Subcutaneous abdominal adipose tissue (tissue), 5 donors: ENCODE results near the gene NLGN1.

Source experiments
- H3K27ac ChIP-seq: one replicate; pipeline ENCODE4 v1.7.0; 2013; ENCODE audit warnings: low read depth, mild to moderate bottlenecking, inconsistent platforms, low read length, moderate library complexity
- H3K27me3 ChIP-seq, 5 donors: one replicate each; pipeline ENCODE4 v1.7.0; 2013; ENCODE audit warnings: low read length in 5 of 5, inconsistent platforms in 1 of 5; ENCODE audit not compliant: control insufficient read depth in 5 of 5, insufficient read depth in 4 of 5
- H3K36me3 ChIP-seq, 5 donors: one replicate each; pipeline ENCODE4 v1.7.0; 2013; ENCODE audit warnings: low read length in 5 of 5; ENCODE audit not compliant: control insufficient read depth in 5 of 5, insufficient read depth in 5 of 5
- H3K4me1 ChIP-seq, 5 donors: one replicate each; pipeline ENCODE4 v1.7.0; 2013; ENCODE audit warnings: low read length in 5 of 5, mild to moderate bottlenecking in 3 of 5, moderate library complexity in 1 of 5; ENCODE audit not compliant: control insufficient read depth in 5 of 5, insufficient read depth in 5 of 5
- H3K4me3 ChIP-seq, 5 donors: one replicate each; pipeline ENCODE4 v1.7.0; 2013; ENCODE audit warnings: low read length in 5 of 5, low read depth in 1 of 5
- H3K9ac ChIP-seq, 5 donors: one replicate each; pipeline ENCODE4 v1.7.0; 2013; ENCODE audit warnings: low read length in 5 of 5, mild to moderate bottlenecking in 4 of 5, moderate library complexity in 3 of 5
- H3K9me3 ChIP-seq, 5 donors: one replicate each; pipeline ENCODE4 v1.7.0; 2013; ENCODE audit warnings: low read length in 5 of 5; ENCODE audit not compliant: control insufficient read depth in 5 of 5
- donor health status: healthy.
- donor health status: healthy.
- donor health status: healthy.
- donor health status: healthy.
- donor health status: healthy.

Gene NLGN1

GRCh38 chr3:174102866-174103265 is 705.3 kb downstream of the NLGN1 start:
- H3K9me3 ChIP-seq = no peaks in the 10 kb centered on the region

GRCh38 chr3:174110761-174111160 is 713.2 kb downstream of the NLGN1 start:
- H3K4me1 ChIP-seq = peaks cover 0 to 9% (median 0%) of the 10 kb centered on the region in 5 donors
- no peaks in the 10 kb centered on the region for H3K36me3 ChIP-seq

More at GRCh38 chr3:174102866-174103265, 705.3 kb downstream of the NLGN1 start:
- no peak overlapping the region for H3K27ac ChIP-seq
- H3K9ac ChIP-seq = no peak overlapping the region
- no peaks in the 10 kb centered on the region for H3K27me3 ChIP-seq
- H3K4me1 ChIP-seq = no peaks in the 10 kb centered on the region
- no peak overlapping the region for H3K4me3 ChIP-seq
- H3K36me3 ChIP-seq = no peaks in the 10 kb centered on the region

GRCh38 chr3:174111776-174112175 is 714.2 kb downstream of the NLGN1 start:
- H3K9ac ChIP-seq = no peak overlapping the region
- no peak overlapping the region for H3K27ac ChIP-seq
- H3K9me3 ChIP-seq = peaks cover 0 to 5% (median 0%) of the 10 kb centered on the region in 5 donors
- H3K4me3 ChIP-seq = no peak overlapping the region
- no peaks in the 10 kb centered on the region for H3K36me3 ChIP-seq
- no peaks in the 10 kb centered on the region for H3K27me3 ChIP-seq
- H3K4me1 ChIP-seq = peaks cover 0 to 9% (median 0%) of the 10 kb centered on the region in 5 donors

More at GRCh38 chr3:174110761-174111160, 713.2 kb downstream of the NLGN1 start:
- peaks cover 0 to 5% (median 0%) of the 10 kb centered on the region in 5 donors for H3K9me3 ChIP-seq
- H3K9ac ChIP-seq = no peak overlapping the region
- no peak overlapping the region for H3K27ac ChIP-seq
- no peak overlapping the region for H3K4me3 ChIP-seq
- H3K27me3 ChIP-seq = no peaks in the 10 kb centered on the region

GRCh38 chr3:174116421-174116820 is 718.9 kb downstream of the NLGN1 start:
- H3K27ac ChIP-seq = no peak overlapping the region
- H3K9me3 ChIP-seq = peaks cover 0 to 5% (median 0%) of the 10 kb centered on the region in 5 donors
- H3K4me1 ChIP-seq = no peaks in the 10 kb centered on the region
- no peak overlapping the region for H3K9ac ChIP-seq
- no peaks in the 10 kb centered on the region for H3K36me3 ChIP-seq
- H3K27me3 ChIP-seq = no peaks in the 10 kb centered on the region
- H3K4me3 ChIP-seq = no peak overlapping the region

GRCh38 chr3:174120997-174121396 is 723.5 kb downstream of the NLGN1 start:
- H3K27me3 ChIP-seq = no peaks in the 10 kb centered on the region
- H3K27ac ChIP-seq = no peak overlapping the region

GRCh38 chr3:174122411-174122810 is 724.9 kb downstream of the NLGN1 start:
- Histone ChIP-seq H3K4me1 (no peaks in the 10 kb centered on the region), H3K36me3 (no peaks in the 10 kb centered on the region), H3K4me3 (no peak overlapping the region), H3K9ac (no peak overlapping the region), H3K27me3 (no peaks in the 10 kb centered on the region), H3K9me3 (no peaks in the 10 kb centered on the region), H3K27ac (no peak overlapping the region)

More at GRCh38 chr3:174120997-174121396, 723.5 kb downstream of the NLGN1 start:
- Histone ChIP-seq H3K4me1 (no peaks in the 10 kb centered on the region), H3K36me3 (no peaks in the 10 kb centered on the region), H3K9ac (no peak overlapping the region), H3K4me3 (no peak overlapping the region), H3K9me3 (no peaks in the 10 kb centered on the region)

- no peak overlapping the region for H3K4me3 ChIP-seq
- H3K4me1 ChIP-seq = no peaks in the 10 kb centered on the region
- H3K27ac ChIP-seq = no peak overlapping the region
- no peak overlapping the region for H3K9ac ChIP-seq
- no peaks in the 10 kb centered on the region for H3K9me3 ChIP-seq
- H3K36me3 ChIP-seq = no peaks in the 10 kb centered on the region
- H3K27me3 ChIP-seq = no peaks in the 10 kb centered on the region
These were observed 727.8 kb downstream of the NLGN1 start for GRCh38 chr3:174125267-174125824.

- Histone ChIP-seq H3K4me1 (no peaks in the 10 kb centered on the region), H3K9me3 (no peaks in the 10 kb centered on the region), H3K4me3 (no peak overlapping the region), H3K27me3 (no peaks in the 10 kb centered on the region), H3K27ac (no peak overlapping the region), H3K9ac (no peak overlapping the region), H3K36me3 (no peaks in the 10 kb centered on the region)
These were observed 729.6 kb downstream of the NLGN1 start for GRCh38 chr3:174126990-174127758.

GRCh38 chr3:174132006-174132405 is 734.5 kb downstream of the NLGN1 start:
- no peaks in the 10 kb centered on the region for H3K36me3 ChIP-seq
- no peaks in the 10 kb centered on the region for H3K4me1 ChIP-seq
- H3K9ac ChIP-seq = no peak overlapping the region
- H3K9me3 ChIP-seq = no peaks in the 10 kb centered on the region
- no peak overlapping the region for H3K4me3 ChIP-seq
- H3K27me3 ChIP-seq = no peaks in the 10 kb centered on the region
- no peak overlapping the region for H3K27ac ChIP-seq

GRCh38 chr3:174132421-174133042 is 735.0 kb downstream of the NLGN1 start:
- H3K9me3 ChIP-seq = no peaks in the 10 kb centered on the region
- no peaks in the 10 kb centered on the region for H3K27me3 ChIP-seq
- no peaks in the 10 kb centered on the region for H3K4me1 ChIP-seq
- no peaks in the 10 kb centered on the region for H3K36me3 ChIP-seq
- no peak overlapping the region for H3K9ac ChIP-seq
- H3K27ac ChIP-seq = no peak overlapping the region
- no peak overlapping the region for H3K4me3 ChIP-seq
